ENCODE data around the gene CDK14.

GRCh38 chr7:90657481-90657880, 61.4 kb downstream of the CDK14 start:
- TF ChIP-seq CTCF (IDR thresholded peaks at IDR 0.05) = no peak
- TF ChIP-seq POLR2A (IDR thresholded peaks at IDR 0.05) = no peak
- TF ChIP-seq EP300 (IDR thresholded peaks at IDR 0.05) = no peak
